Left ventricle myocardium inferior (tissue), 1 donor: ENCODE measurements around the gene EPHB1. TPM values are rescaled to one million over a fixed set of nuclear protein-coding genes. Genes with fewer than 3 reads are reported as not detected.

Experiments
- DNase-seq: peaks from one replicate; pipeline ENCODE4 v3.0.0-alpha.2; 2020
- H3K27ac ChIP-seq: fragments of 200-600 bp; replicated peaks from 2 replicates; pipeline ENCODE4 v1.8.0; 2021
- H3K27me3 ChIP-seq: fragments of 200-600 bp; 2 replicates; pipeline ENCODE4 v1.8.0; 2021; ENCODE audit warnings: low read depth
- H3K36me3 ChIP-seq: fragments of 200-600 bp; 2 replicates; pipeline ENCODE4 v1.8.0; 2021
- H3K4me1 ChIP-seq: fragments of 200-600 bp; 2 replicates; pipeline ENCODE4 v1.8.0; 2021
- H3K4me3 ChIP-seq: fragments of 200-600 bp; 2 replicates; pipeline ENCODE4 v1.8.0; 2021; ENCODE audit warnings: mild to moderate bottlenecking, moderate library complexity
- H3K9me3 ChIP-seq: fragments of 200-600 bp; replicated peaks from 2 replicates; pipeline ENCODE4 v1.8.0; 2021
- CTCF ChIP-seq: fragments of 200-600 bp; IDR thresholded peaks from 2 replicates; pipeline ENCODE4 v1.8.0; 2021; ENCODE audit warnings: antibody characterized with exemption, mild to moderate bottlenecking, borderline replicate concordance
- intact Hi-C: fragments of 100-400 bp; cut with micrococcal nuclease; formaldehyde crosslinking; loops from one replicate; pipeline ENCODE4 v1.11.0; 2022
- total RNA-seq: library from RNA; stranded (reverse); fragmentation: NEBNext Ultra II Directional; extraction: Animal tissue kit (Norgen Biotek cat#: 25700); gene quantifications from one replicate; pipeline ENCODE4 v1.2.1, GENCODE V29; 2021
- donor health status: DM: no; HTN: yes; CAD: no; lungs with severe emphysema.

Gene EPHB1
- total RNA-seq, 1 donor from 2014 or later = 1.3 TPM

DNA sequence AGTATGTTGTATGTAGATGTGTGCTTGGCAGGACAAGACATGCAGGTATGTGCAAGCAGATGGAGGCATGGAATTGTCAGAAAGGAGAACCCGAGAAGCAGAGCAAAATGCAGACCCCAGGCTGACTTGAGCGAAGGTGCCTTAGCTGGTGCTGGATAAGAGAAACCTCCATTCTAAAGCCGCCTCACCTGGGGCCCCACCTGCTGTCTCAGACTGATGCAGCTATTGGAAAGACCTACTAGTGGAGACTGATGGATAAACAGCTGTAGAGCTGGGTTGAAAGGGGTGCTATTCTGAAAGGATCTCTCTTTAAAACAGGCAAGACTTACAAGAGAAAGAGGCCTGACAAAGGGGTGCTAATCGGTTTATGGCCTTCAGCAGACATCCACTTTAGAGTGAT is 86.2 kb downstream of the EPHB1 start:
- Histone ChIP-seq H3K9me3 (no peaks in the 10 kb centered on the region), H3K4me1 (no peaks in the 10 kb centered on the region), H3K27ac (no peak overlapping the region), H3K36me3 (no peaks in the 10 kb centered on the region), H3K27me3 (no peaks in the 10 kb centered on the region), H3K4me3 (no peak overlapping the region)
- TF ChIP-seq CTCF = no peak
- DNase-seq = no peak
- intact Hi-C loops = no loop called here

DNA sequence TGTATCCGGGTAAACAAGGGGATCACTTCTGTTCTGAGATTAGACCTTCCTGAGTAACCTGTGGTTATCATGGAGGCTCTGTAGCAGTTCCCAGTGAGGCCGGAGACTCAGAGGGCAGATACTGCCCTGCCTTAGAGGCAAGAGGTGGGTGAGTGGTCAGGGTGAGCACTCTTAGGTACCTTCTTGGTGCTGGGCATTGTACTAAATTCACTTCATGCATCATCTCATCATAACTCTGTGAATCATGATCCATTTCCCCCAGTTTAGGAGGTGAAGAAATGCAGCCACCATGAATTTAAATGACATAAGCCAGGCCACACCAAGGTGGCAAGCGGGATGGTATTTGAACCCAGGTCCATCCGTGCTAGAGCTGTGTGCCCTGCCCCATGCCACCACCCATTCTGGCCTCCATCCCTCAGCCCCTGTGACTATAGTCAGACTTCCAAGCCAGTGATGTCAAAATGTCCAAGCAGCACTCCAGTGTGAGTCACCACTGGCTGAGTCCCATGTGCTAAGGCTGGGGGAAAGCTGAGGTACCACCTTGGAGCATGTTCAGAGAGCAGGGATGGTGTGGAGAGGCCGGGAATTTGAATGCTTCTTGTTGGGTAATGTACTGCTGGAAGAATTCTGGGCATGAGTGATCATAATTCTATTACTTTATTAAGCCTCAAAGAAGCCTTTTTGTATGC is 88.8 kb downstream of the EPHB1 start:
- no peak for DNase-seq
- Histone ChIP-seq H3K4me1 (no peaks in the 10 kb centered on the region), H3K27ac (no peak overlapping the region), H3K27me3 (no peaks in the 10 kb centered on the region), H3K36me3 (no peaks in the 10 kb centered on the region), H3K4me3 (no peak overlapping the region), H3K9me3 (no peaks in the 10 kb centered on the region)
- intact Hi-C loops = no loop called here
- TF ChIP-seq CTCF = no peak

DNA sequence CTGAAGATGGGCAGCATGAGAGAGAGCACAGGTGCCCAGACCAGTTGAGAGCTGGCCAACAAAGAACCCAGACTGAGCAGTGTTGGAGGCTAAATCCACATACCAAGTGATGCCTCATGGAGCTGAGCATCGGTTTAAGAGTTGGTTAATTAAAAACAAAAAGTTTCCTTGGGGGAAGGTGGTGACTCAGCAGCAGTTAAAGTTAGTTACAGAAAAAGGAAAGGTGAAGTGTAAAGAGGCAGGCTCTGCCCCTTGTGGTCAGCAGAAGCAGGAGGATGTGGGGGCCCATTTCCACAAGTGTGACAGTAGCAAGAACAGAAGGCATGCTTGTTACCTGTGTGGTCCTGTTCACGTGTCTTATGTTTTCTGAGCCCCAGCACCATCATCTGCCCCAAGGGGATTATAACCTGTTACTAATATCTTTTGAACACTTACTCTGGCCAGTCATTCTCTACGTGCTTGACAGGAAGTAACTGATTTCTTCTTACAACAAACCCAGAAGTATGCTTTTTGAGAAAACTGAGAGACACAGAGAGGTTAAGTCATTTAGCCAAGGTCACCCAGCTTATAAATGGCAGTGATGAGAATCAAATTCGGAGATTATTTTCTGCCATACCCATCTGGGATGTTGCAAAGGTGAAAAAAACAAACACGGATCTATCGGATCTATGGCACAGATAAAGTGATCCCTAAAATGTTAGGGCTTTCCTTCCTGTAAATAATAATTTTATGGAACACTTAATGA is 91.0 kb downstream of the EPHB1 start:
- Histone ChIP-seq H3K9me3 (peaks cover 2% of the 10 kb centered on the region), H3K36me3 (no peaks in the 10 kb centered on the region), H3K4me3 (no peak overlapping the region), H3K27ac (no peak overlapping the region), H3K4me1 (no peaks in the 10 kb centered on the region), H3K27me3 (no peaks in the 10 kb centered on the region)
- intact Hi-C loops = no loop called here
- DNase-seq = no peak
- no peak for TF ChIP-seq CTCF

DNA sequence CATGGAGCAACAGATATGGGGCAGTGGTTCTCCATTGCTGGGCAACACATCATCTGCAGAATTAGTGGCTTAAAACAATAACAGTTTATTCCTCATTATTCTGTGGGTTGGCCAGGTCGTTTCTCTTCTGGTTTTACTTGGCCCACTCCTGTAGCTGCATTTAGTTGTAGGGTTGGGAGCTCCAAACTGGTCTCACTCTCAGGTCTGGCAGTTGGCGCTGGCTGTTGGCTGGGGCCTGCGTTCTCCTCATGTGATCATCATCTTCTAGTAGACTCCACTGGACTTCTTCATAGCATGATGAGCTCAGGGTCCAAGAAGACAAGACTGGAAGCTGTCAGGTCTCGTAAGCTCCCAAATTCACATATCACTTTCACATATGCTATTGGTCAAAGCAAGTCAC is 91.9 kb downstream of the EPHB1 start:
- H3K27me3 ChIP-seq = no peaks in the 10 kb centered on the region
- intact Hi-C loops = no loop called here
- TF ChIP-seq CTCF = no peak
- no peaks in the 10 kb centered on the region for H3K4me1 ChIP-seq
- no peak overlapping the region for H3K27ac ChIP-seq
- H3K9me3 ChIP-seq = peaks cover 11% of the 10 kb centered on the region
- no peak for DNase-seq
- no peak overlapping the region for H3K4me3 ChIP-seq
- no peaks in the 10 kb centered on the region for H3K36me3 ChIP-seq

DNA sequence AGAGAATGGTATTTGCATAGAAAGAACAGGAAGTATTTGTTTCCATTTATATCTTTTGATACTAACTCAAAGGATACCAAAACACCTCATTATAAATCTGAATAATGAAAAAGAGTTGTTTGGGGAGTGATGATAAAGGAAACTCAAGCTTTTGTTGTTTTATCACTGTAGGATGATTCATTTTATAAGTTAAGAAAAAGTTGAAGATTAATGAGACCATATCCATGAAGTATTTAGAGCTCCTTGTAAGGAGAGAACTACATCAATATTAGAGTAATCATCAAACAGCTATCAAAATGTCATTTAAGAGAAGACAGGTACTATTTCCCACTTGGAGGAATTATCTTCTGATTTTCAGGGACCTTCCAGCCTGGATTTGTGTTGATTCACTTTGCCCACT is 92.5 kb downstream of the EPHB1 start:
- H3K4me3 ChIP-seq = no peak overlapping the region
- no peaks in the 10 kb centered on the region for H3K36me3 ChIP-seq
- intact Hi-C loops = no loop called here

More for the DNA sequence above, 92.5 kb downstream of the EPHB1 start:
- H3K27ac ChIP-seq = no peak overlapping the region
- H3K9me3 ChIP-seq = peaks cover 13% of the 10 kb centered on the region
- DNase-seq = no peak
- TF ChIP-seq CTCF = no peak
- H3K4me1 ChIP-seq = no peaks in the 10 kb centered on the region
- no peaks in the 10 kb centered on the region for H3K27me3 ChIP-seq
